Parathyroid adenoma (tissue), 2 donors: ENCODE results near the gene STIL.
"Not testable (repeated sequence)": the region's sequence is repeated elsewhere in the genome, so short reads cannot be mapped to it uniquely, and the experiment has no call there.

Experiments used
- H2AFZ ChIP-seq: fragments of 300-600 bp; sonication (generic); one replicate; pipeline ENCODE4 v1.7.0; 2017; ENCODE audit warnings: antibody characterized with exemption, mild to moderate bottlenecking
- H3K27ac ChIP-seq: fragments of 300-600 bp; sonication (generic); one replicate; pipeline ENCODE4 v1.7.0; 2017
- H3K27me3 ChIP-seq: fragments of 300-600 bp; sonication (generic); one replicate; pipeline ENCODE4 v1.7.0; 2017; ENCODE audit warnings: low read length; ENCODE audit not compliant: control insufficient read depth, insufficient read depth
- H3K36me3 ChIP-seq: fragments of 300-600 bp; sonication (generic); one replicate; pipeline ENCODE4 v1.7.0; 2017; ENCODE audit warnings: low read length; ENCODE audit not compliant: control insufficient read depth, insufficient read depth
- H3K4me1 ChIP-seq: fragments of 300-600 bp; sonication (generic); one replicate; pipeline ENCODE4 v1.7.0; 2017; ENCODE audit warnings: control low read depth
- H3K4me2 ChIP-seq: fragments of 300-600 bp; sonication (generic); one replicate; pipeline ENCODE4 v1.7.0; 2017; ENCODE audit warnings: low read length
- H3K4me3 ChIP-seq: fragments of 300-600 bp; sonication (generic); one replicate; pipeline ENCODE4 v1.7.0; 2017; ENCODE audit warnings: low read depth, low read length
- H3K79me2 ChIP-seq: fragments of 300-600 bp; sonication (generic); one replicate; pipeline ENCODE4 v1.7.0; 2017; ENCODE audit warnings: control low read depth
- H3K9ac ChIP-seq: fragments of 300-600 bp; sonication (generic); one replicate; pipeline ENCODE4 v1.7.0; 2017; ENCODE audit warnings: mild to moderate bottlenecking
- H3K9me3 ChIP-seq: fragments of 300-600 bp; sonication (generic); one replicate; pipeline ENCODE4 v1.7.0; 2017; ENCODE audit warnings: low read length; ENCODE audit not compliant: control insufficient read depth
- CTCF ChIP-seq: fragments of 300-600 bp; sonication (generic); IDR thresholded peaks from one replicate; pipeline ENCODE4 v1.7.0; 2017; ENCODE audit warnings: antibody characterized with exemption, mild to moderate bottlenecking
- donor health status: primary hyperparathyroidism.

The STIL gene

GRCh38 chr1:47324682-47325081 lies 10.7 kb upstream of the STIL start:
- no peaks in the 10 kb centered on the region for H3K36me3 ChIP-seq
- no peak overlapping the region for H3K9ac ChIP-seq
- TF ChIP-seq CTCF: no peak
- H3K27ac ChIP-seq: no peak overlapping the region
- no peaks in the 10 kb centered on the region for H3K27me3 ChIP-seq
- no peaks in the 10 kb centered on the region for H3K4me1 ChIP-seq
- no peaks in the 10 kb centered on the region for H3K79me2 ChIP-seq
- no peak overlapping the region for H3K4me3 ChIP-seq
- no peak overlapping the region for H3K4me2 ChIP-seq
- no peaks in the 10 kb centered on the region for H3K9me3 ChIP-seq
- H2AFZ ChIP-seq: no peak overlapping the region

DNA sequence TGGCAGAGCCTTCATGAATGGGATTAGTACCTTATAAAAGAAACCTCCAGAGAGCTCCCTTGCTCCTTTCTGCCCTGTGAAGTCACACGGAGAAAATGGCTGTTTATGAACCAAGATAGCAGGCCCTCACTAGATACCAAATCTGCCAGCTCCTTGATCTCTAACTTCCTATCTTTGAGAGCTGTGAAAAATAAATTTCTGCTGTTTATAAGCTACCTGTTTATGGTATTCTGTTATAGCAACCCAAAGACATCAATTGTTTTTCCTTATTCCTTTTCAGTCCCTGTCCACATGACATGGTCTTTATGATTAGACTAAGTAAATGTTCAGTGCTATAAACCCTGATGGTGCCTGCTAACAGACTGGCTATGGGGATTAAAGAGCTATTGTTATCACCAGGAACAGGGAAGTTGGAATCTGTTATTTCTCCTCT lies 9.7 kb upstream of the STIL start:
- Histone ChIP-seq H3K36me3 (no peaks in the 10 kb centered on the region), H3K4me1 (no peaks in the 10 kb centered on the region), H3K9me3 (no peaks in the 10 kb centered on the region), H3K9ac (no peak overlapping the region), H3K27me3 (no peaks in the 10 kb centered on the region), H3K79me2 (no peaks in the 10 kb centered on the region), H3K4me2 (no peak overlapping the region), H2AFZ (no peak overlapping the region), H3K27ac (no peak overlapping the region), H3K4me3 (no peak overlapping the region)
- TF ChIP-seq CTCF: no peak

- H3K4me1 ChIP-seq, H3K4me2 ChIP-seq, H3K4me3 ChIP-seq, H3K27ac ChIP-seq, H3K27me3 ChIP-seq, H3K9me3 ChIP-seq, H3K9ac ChIP-seq, H3K79me2 ChIP-seq, H2AFZ ChIP-seq, H3K36me3 ChIP-seq: not testable (repeated sequence)
Observed at GRCh38 chr1:47319968-47320367, 6.0 kb upstream of the STIL start.

- Histone ChIP-seq H3K4me1 (no peaks in the 10 kb centered on the region), H3K79me2 (no peaks in the 10 kb centered on the region), H3K9ac (no peak overlapping the region), H3K36me3 (no peaks in the 10 kb centered on the region), H3K9me3 (no peaks in the 10 kb centered on the region), H3K27ac (no peak overlapping the region), H3K27me3 (no peaks in the 10 kb centered on the region), H3K4me3 (no peak overlapping the region), H3K4me2 (no peak overlapping the region), H2AFZ (no peak overlapping the region)
- TF ChIP-seq CTCF: no peak
Observed at GRCh38 chr1:47317841-47318240, 3.9 kb upstream of the STIL start.

DNA sequence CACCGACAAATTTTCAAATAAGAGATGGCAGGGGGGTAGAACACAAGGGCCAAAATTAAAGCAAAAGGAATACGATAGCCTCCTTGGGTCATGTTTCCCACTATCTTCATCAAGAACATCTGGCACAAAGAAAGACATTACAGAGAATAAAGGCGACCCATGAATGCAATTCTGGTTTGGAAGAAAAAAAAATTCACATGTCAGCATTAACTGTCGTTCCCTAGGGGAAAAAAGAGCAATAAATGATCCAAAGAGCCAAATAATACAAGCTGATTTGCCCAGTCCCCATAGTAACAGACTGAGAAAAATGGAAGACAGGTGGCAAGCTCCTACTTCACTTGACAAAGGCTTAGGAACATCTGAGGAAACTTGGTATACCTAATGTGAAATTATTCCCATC lies 4.5 kb downstream of the STIL start:
- H3K79me2 ChIP-seq: no peaks in the 10 kb centered on the region
- H3K27ac ChIP-seq: no peak overlapping the region
- TF ChIP-seq CTCF: no peak
- no peak overlapping the region for H3K9ac ChIP-seq
- no peaks in the 10 kb centered on the region for H3K36me3 ChIP-seq
- H2AFZ ChIP-seq: no peak overlapping the region
- H3K4me1 ChIP-seq: no peaks in the 10 kb centered on the region
- H3K9me3 ChIP-seq: no peaks in the 10 kb centered on the region
- no peak overlapping the region for H3K4me2 ChIP-seq
- H3K4me3 ChIP-seq: no peak overlapping the region
- H3K27me3 ChIP-seq: no peaks in the 10 kb centered on the region
